Esophagus muscularis mucosa (tissue), 4 donors: ENCODE measurements around the gene FAM161A. TPM values are rescaled to one million over a fixed set of nuclear protein-coding genes. Genes with fewer than 3 reads are reported as not detected.
"Not testable (repeated sequence)": the region's sequence is repeated elsewhere in the genome, so short reads cannot be mapped to it uniquely, and the experiment has no call there.

Experiments
- DNase-seq: peaks from one replicate; pipeline ENCODE4 v3.0.0-alpha.2; 2017; ENCODE audit errors: extremely low spot score
- H3K27ac ChIP-seq, 4 donors: fragments of 200-600 bp; sonication (generic); replicated peaks in 1 of 4; 1 replicate in 3 of 4; 2 replicates in 1 of 4; pipeline ENCODE4 v1.5.1; 2016 to 2019; ENCODE audit warnings: mild to moderate bottlenecking in 1 of 4
- H3K27me3 ChIP-seq, 4 donors: fragments of 200-600 bp; sonication (generic); one replicate each; pipeline versions ENCODE4 v1.5.1 to v1.6.0; 2016 to 2019
- H3K36me3 ChIP-seq, 4 donors: fragments of 200-600 bp; sonication (generic); one replicate each; pipeline ENCODE4 v1.5.1; 2016 to 2019
- H3K4me1 ChIP-seq, 4 donors: fragments of 200-600 bp; sonication (generic); one replicate each; pipeline ENCODE4 v1.5.1; 2016 to 2019
- H3K4me3 ChIP-seq, 4 donors: fragments of 200-600 bp; sonication (generic); 1 replicate in 2 of 4; 2 replicates in 2 of 4; pipeline ENCODE4 v1.5.1; 2016 to 2019; ENCODE audit warnings: mild to moderate bottlenecking in 4 of 4, moderate library complexity in 1 of 4
- H3K9me3 ChIP-seq, 4 donors: fragments of 200-600 bp; sonication (generic); 1 replicate in 3 of 4; 2 replicates in 1 of 4; pipeline ENCODE4 v1.5.1; 2016 to 2019
- EP300 ChIP-seq: sonication (generic); formaldehyde crosslinking; IDR thresholded peaks from one replicate; pipeline ENCODE4 v1.6.1; 2017; ENCODE audit warnings: antibody characterized with exemption
- POLR2A ChIP-seq: fragments of 450-650 bp; IDR thresholded peaks from one replicate; pipeline ENCODE4 v1.6.1; 2017; ENCODE audit warnings: antibody characterized with exemption, moderate library complexity, mild to moderate bottlenecking, low read depth
- POLR2AphosphoS5 ChIP-seq, 2 donors: sonication (generic); formaldehyde crosslinking; IDR thresholded peaks; one replicate each; pipeline ENCODE4 v1.6.1; 2017; ENCODE audit warnings: antibody characterized with exemption in 2 of 2
- WGBS: methylation state at CpG from one replicate; pipeline ENCODE4 v1.1.5; 2018; 5-methylcytosine and 5-hydroxymethylcytosine counted together
- intact Hi-C: fragments of 100-400 bp; cut with DNase I; formaldehyde crosslinking; loops from one replicate; pipeline ENCODE4 v1.15.1; 2023
- total RNA-seq, 4 donors: library from RNA; depleted of rRNA; stranded (reverse); fragments of >200 nt; gene quantifications; one replicate each; pipeline versions ENCODE4 v1.1.0 to v1.2.1, GENCODE V29; 2016
- TF ChIP-seq, protein P1 (sequence below), 3 experiments: fragments of 200-600 bp in 2 of 3; fragments of 450-650 bp in 1 of 3; sonication (generic) in 2 of 3; IDR thresholded peaks; one replicate each; pipeline ENCODE4 v1.5.1; 2017 to 2019; ENCODE audit warnings: antibody characterized with exemption in 3 of 3, mild to moderate bottlenecking in 2 of 3, moderate library complexity in 1 of 3

FAM161A gene
- total RNA-seq, 4 donors from 2014 or later, result 0.83 to 1.7 (median 1.3) TPM

DNA sequence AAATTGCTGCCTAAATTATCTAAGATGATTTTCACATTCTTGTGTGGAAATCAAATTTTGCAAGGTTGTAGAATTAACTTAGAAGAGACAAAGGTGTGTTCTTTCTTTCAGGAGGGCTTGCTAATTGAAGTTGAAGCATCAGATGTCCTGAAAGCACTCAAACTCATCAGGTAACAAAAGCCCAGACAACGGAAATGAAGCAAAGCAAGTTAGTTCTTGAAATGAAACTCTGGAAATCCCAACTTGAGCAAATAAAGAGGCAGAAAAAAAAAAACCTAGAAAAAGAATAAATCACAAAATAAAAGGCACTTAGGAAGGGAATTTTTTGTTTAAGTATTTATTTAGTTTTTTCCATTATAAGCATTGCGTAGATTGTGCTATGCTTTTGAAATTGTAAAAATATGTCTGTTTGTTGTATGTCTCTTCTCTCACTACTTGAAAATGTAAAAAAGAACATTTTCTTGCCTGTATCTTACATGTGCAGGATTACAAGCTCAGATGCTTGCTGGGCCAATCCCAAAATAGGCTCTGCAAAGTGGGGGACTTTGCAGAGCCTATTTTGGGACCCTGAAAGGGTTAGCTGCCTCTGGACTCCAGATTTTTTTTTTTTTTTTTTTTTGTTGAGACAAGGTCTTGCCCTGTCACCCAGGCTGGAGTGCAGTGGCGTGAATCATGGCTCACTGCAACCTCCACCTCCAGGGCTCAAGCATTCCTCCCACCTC is 46.7 kb downstream of the FAM161A start:
- Histone ChIP-seq H3K36me3 (no peaks in the 10 kb centered on the region), H3K9me3 (no peaks in the 10 kb centered on the region), H3K4me1 (no peaks in the 10 kb centered on the region), H3K27me3 (no peaks in the 10 kb centered on the region), H3K4me3 (no peak overlapping the region), H3K27ac (no peak overlapping the region)
- WGBS, result 88% methylated on average over 3 of the region's 3 CpGs
- DNase-seq, result no peak
- intact Hi-C loops, result no loop called here
- TF ChIP-seq, protein P1, sequence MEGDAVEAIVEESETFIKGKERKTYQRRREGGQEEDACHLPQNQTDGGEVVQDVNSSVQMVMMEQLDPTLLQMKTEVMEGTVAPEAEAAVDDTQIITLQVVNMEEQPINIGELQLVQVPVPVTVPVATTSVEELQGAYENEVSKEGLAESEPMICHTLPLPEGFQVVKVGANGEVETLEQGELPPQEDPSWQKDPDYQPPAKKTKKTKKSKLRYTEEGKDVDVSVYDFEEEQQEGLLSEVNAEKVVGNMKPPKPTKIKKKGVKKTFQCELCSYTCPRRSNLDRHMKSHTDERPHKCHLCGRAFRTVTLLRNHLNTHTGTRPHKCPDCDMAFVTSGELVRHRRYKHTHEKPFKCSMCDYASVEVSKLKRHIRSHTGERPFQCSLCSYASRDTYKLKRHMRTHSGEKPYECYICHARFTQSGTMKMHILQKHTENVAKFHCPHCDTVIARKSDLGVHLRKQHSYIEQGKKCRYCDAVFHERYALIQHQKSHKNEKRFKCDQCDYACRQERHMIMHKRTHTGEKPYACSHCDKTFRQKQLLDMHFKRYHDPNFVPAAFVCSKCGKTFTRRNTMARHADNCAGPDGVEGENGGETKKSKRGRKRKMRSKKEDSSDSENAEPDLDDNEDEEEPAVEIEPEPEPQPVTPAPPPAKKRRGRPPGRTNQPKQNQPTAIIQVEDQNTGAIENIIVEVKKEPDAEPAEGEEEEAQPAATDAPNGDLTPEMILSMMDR (IDR thresholded peaks at IDR 0.05), result no peak
- TF ChIP-seq POLR2AphosphoS5 (IDR thresholded peaks at IDR 0.05) (no peak), POLR2A (no peak), EP300 (no peak)

DNA sequence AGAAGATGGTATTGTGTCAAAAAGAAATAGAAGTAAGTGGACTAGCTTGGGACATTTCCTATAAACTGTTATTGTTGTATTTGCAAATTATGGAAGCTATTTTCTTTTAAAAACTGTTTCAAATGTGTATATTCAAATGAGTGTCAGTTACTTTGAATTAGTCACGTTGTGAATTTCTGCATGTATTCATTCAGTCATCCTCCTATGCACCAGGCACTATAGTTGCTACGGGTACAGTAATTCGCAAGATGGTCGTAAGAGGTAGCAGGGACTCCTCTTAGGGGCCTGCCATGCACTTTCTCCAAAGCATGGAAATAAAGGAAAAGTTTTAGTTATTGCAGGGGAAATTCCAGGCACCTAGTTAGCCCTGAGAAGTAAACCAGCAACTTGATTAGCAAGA is 51.3 kb downstream of the FAM161A start:
- H3K4me3 ChIP-seq, result no peak overlapping the region
- DNase-seq, result no peak
- H3K9me3 ChIP-seq, result no peaks in the 10 kb centered on the region
- H3K27ac ChIP-seq, result no peak overlapping the region
- TF ChIP-seq POLR2AphosphoS5 (IDR thresholded peaks at IDR 0.05) (no peak), POLR2A (no peak), EP300 (no peak)
- TF ChIP-seq, protein P1 (IDR thresholded peaks at IDR 0.05), result no peak
- no peaks in the 10 kb centered on the region for H3K36me3 ChIP-seq
- no peaks in the 10 kb centered on the region for H3K4me1 ChIP-seq
- 81% methylated on average over 4 of the region's 4 CpGs for WGBS
- peaks cover 0 to 4% (median 0%) of the 10 kb centered on the region in 4 donors for H3K27me3 ChIP-seq
- intact Hi-C loops, result no loop called here

DNA sequence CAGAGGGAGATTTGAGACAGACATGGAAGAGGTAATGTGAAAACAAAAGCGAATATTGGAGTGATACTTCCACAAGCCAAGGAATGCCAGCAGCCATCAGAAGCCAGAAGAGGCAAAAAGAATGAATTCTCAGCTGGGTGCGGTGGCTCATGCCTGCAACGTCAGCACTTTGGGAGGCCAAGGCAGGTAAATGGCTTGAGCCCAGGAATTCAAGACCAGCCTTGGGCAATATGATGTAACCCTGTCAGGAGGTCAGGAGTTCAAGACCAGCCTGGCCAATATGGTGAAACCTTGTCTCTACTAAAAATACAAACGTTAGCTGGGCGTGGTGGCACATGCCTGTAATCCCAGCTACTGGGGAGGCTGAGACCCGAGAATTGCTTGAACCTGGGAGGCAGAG is 54.8 kb downstream of the FAM161A start:
- peaks cover 0 to 4% (median 0%) of the 10 kb centered on the region in 4 donors for H3K27me3 ChIP-seq
- WGBS, result 92% methylated on average over 6 of the region's 6 CpGs
- no peak for DNase-seq
- no peak overlapping the region for H3K27ac ChIP-seq
- no peaks in the 10 kb centered on the region for H3K36me3 ChIP-seq
- H3K4me1 ChIP-seq, result no peaks in the 10 kb centered on the region
- TF ChIP-seq, protein P1 (IDR thresholded peaks at IDR 0.05), result no peak
- TF ChIP-seq POLR2A, result no peak
- no peak for TF ChIP-seq EP300
- no peak for TF ChIP-seq POLR2AphosphoS5 (IDR thresholded peaks at IDR 0.05)
- intact Hi-C loops, result no loop called here
- H3K4me3 ChIP-seq, result no peak overlapping the region
- H3K9me3 ChIP-seq, result no peaks in the 10 kb centered on the region

DNA sequence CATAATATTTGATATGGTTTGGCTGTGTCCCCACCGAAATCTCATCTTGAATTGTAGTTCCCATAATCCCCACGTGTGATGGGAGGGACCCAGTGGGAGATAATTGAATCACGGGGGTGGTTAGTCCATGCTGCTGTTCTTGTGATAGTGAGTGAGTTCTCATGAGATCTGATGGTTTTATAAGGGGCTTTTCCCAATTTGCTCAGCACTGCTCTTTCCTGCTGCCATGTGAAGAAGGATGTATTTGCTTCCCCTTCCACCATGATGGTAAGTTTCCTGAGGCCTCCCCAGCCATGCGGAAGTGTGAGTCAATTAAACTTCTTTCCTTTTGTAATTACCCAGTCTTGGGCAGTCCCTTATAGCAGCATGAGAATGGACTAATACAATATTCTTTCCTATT is 56.4 kb downstream of the FAM161A start:
- intact Hi-C loops, H3K27me3 ChIP-seq, H3K9me3 ChIP-seq, H3K4me3 ChIP-seq, H3K36me3 ChIP-seq, H3K4me1 ChIP-seq, H3K27ac ChIP-seq, DNase-seq: not testable (repeated sequence)
- 73% methylated on average over 4 of the region's 4 CpGs for WGBS

DNA sequence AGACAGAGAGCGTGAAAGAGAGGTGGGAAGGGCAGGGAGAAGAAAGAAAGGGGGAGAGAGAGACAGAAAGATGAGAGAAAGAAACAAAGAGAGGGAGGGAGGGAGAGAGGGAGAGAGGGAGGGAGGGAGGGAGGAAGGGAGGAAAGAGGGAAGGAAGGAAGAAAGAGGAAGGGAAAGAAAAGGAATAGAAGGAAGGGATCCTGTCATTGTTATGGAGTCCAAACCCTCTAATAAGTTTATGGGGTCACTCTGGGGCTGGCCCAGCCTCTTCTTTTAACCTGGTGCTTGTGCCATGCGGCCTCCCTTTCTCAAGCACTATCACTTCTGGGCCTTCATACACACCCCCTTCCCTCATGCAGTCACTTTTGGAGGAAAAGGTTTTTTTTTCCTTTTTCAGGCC is 58.5 kb downstream of the FAM161A start:
- no peak for DNase-seq
- H3K36me3 ChIP-seq, result no peaks in the 10 kb centered on the region
- TF ChIP-seq POLR2AphosphoS5 (IDR thresholded peaks at IDR 0.05) (no peak), EP300 (no peak), POLR2A (no peak)
- TF ChIP-seq, protein P1 (IDR thresholded peaks at IDR 0.05), result no peak
- H3K4me1 ChIP-seq, result peaks cover 0 to 7% (median 5%) of the 10 kb centered on the region in 4 donors
- H3K4me3 ChIP-seq, result no peak overlapping the region
- H3K27me3 ChIP-seq, result peaks cover 0 to 4% (median 0%) of the 10 kb centered on the region in 4 donors
- no peak overlapping the region for H3K27ac ChIP-seq
- WGBS, result 84% methylated on average over 2 of the region's 2 CpGs
- intact Hi-C loops, result no loop called here
- H3K9me3 ChIP-seq, result no peaks in the 10 kb centered on the region
